H9 (cell line): ENCODE data around the gene VLDLR. TPM values are rescaled to one million over a fixed set of nuclear protein-coding genes. Genes with fewer than 3 reads are reported as not detected.

Source experiments
- DNase-seq: peaks from one replicate; pipeline ENCODE4 v3.0.0-alpha.2; 2017
- H2AFZ ChIP-seq: one replicate; pipeline ENCODE4 v1.6.1; 2013; ENCODE audit warnings: mild to moderate bottlenecking, low read length, control low read depth, moderate library complexity
- H2AK5ac ChIP-seq: 2 replicates; pipeline ENCODE4 v1.6.1; 2013; ENCODE audit warnings: low read length, control low read depth, mixed read lengths; ENCODE audit not compliant: insufficient read length
- H2BK120ac ChIP-seq: one replicate; pipeline ENCODE4 v1.6.1; 2013; ENCODE audit warnings: low read depth, mild to moderate bottlenecking, low read length, control low read depth, inconsistent platforms; ENCODE audit not compliant: poor library complexity, severe bottlenecking
- H2BK12ac ChIP-seq: 2 replicates; pipeline ENCODE4 v1.6.1; 2013; ENCODE audit warnings: low read length, control low read depth, mixed read lengths, low read depth; ENCODE audit not compliant: insufficient read length
- H2BK15ac ChIP-seq: 2 replicates; pipeline ENCODE4 v1.6.1; 2013; ENCODE audit warnings: low read depth, low read length, control low read depth
- H2BK20ac ChIP-seq: one replicate; pipeline ENCODE4 v1.6.1; 2013; ENCODE audit warnings: low read depth, mild to moderate bottlenecking, low read length, control low read depth, inconsistent platforms; ENCODE audit not compliant: poor library complexity, severe bottlenecking
- H2BK5ac ChIP-seq: 2 replicates; pipeline ENCODE4 v1.6.1; 2013; ENCODE audit warnings: low read length, control low read depth, mixed read lengths; ENCODE audit not compliant: insufficient read length
- H3K14ac ChIP-seq: 2 replicates; pipeline ENCODE4 v1.6.1; 2013; ENCODE audit warnings: low read length, control low read depth; ENCODE audit not compliant: insufficient read depth
- H3K18ac ChIP-seq: 2 replicates; pipeline ENCODE4 v1.6.1; 2013; ENCODE audit warnings: low read depth, mild to moderate bottlenecking, mixed read lengths, low read length, control low read depth; ENCODE audit not compliant: insufficient read length
- H3K23ac ChIP-seq: 2 replicates; pipeline ENCODE4 v1.6.1; 2013; ENCODE audit warnings: low read length, control low read depth, mixed read lengths, low read depth; ENCODE audit not compliant: insufficient read length
- H3K23me2 ChIP-seq: 2 replicates; pipeline ENCODE4 v1.6.1; 2013; ENCODE audit warnings: low read depth, mild to moderate bottlenecking, mixed read lengths, low read length, control low read depth; ENCODE audit not compliant: insufficient read length, poor library complexity, severe bottlenecking
- H3K27ac ChIP-seq: 2 replicates; pipeline ENCODE4 v1.5.1; 2013; ENCODE audit warnings: low read length, control low read depth, mixed read lengths, low read depth; ENCODE audit not compliant: insufficient read length
- H3K27me3 ChIP-seq: 2 replicates; pipeline ENCODE4 v1.6.1; 2013; ENCODE audit warnings: low read length, control low read depth, inconsistent platforms; ENCODE audit not compliant: insufficient read depth
- H3K4ac ChIP-seq: 2 replicates; pipeline ENCODE4 v1.6.1; 2013; ENCODE audit warnings: low read depth, mild to moderate bottlenecking, control low read depth, inconsistent platforms, low read length, moderate library complexity
- H3K4me1 ChIP-seq: 2 replicates; pipeline ENCODE4 v1.6.1; 2013; ENCODE audit warnings: low read length, control low read depth, inconsistent platforms; ENCODE audit not compliant: insufficient read depth
- H3K4me2 ChIP-seq: 2 replicates; pipeline ENCODE4 v1.6.1; 2013; ENCODE audit warnings: low read length, control low read depth, mixed read lengths; ENCODE audit not compliant: insufficient read length, insufficient read depth
- H3K56ac ChIP-seq: 2 replicates; pipeline ENCODE4 v1.6.1; 2013; ENCODE audit warnings: low read depth, mild to moderate bottlenecking, mixed read lengths, low read length, control low read depth; ENCODE audit not compliant: insufficient read length
- H3K79me1 ChIP-seq: 2 replicates; pipeline ENCODE4 v1.6.1; 2013; ENCODE audit warnings: low read depth, mild to moderate bottlenecking, moderate library complexity, low read length, control low read depth, inconsistent platforms; ENCODE audit not compliant: insufficient read depth, poor library complexity, severe bottlenecking
- H3K79me2 ChIP-seq: 2 replicates; pipeline ENCODE4 v1.6.1; 2013; ENCODE audit warnings: low read length, control low read depth, inconsistent platforms; ENCODE audit not compliant: insufficient read depth
- H3K9ac ChIP-seq: 2 replicates; pipeline ENCODE4 v1.6.1; 2013; ENCODE audit warnings: low read length, control low read depth, mixed read lengths; ENCODE audit not compliant: insufficient read length; ENCODE audit errors: extremely low read depth
- H3K9me3 ChIP-seq: one replicate; pipeline ENCODE4 v1.6.1; 2013; ENCODE audit warnings: low read depth, low read length, inconsistent platforms; ENCODE audit not compliant: control insufficient read depth
- H3T11ph ChIP-seq: one replicate; pipeline ENCODE4 v1.6.1; 2013; ENCODE audit warnings: mild to moderate bottlenecking, low read length, control low read depth, inconsistent platforms
- H4K20me1 ChIP-seq: one replicate; pipeline ENCODE4 v1.6.1; 2013; ENCODE audit not compliant: control insufficient read depth, insufficient read length, insufficient read depth
- H4K5ac ChIP-seq: 2 replicates; pipeline ENCODE4 v1.6.1; 2013; ENCODE audit warnings: low read depth, mild to moderate bottlenecking, mixed read lengths, low read length, control low read depth; ENCODE audit not compliant: insufficient read length
- H4K8ac ChIP-seq: replicated peaks from 2 replicates; pipeline ENCODE4 v1.6.1; 2013; ENCODE audit warnings: low read length, control low read depth, mixed read lengths, low read depth; ENCODE audit not compliant: insufficient read length
- H4K91ac ChIP-seq: 2 replicates; pipeline ENCODE4 v1.6.1; 2013; ENCODE audit warnings: low read depth, mild to moderate bottlenecking, moderate library complexity, mixed read lengths, low read length, control low read depth; ENCODE audit not compliant: insufficient read length
- H3K27ac Mint-ChIP-seq, 3 experiments: 2 replicates in 2 of 3; 3 replicates in 1 of 3; pipeline ENCODE4 v1.8.0; 2020 to 2021; ENCODE audit warnings: mixed read lengths in 3 of 3, mild to moderate bottlenecking in 1 of 3, moderate library complexity in 1 of 3
- H3K27me3 Mint-ChIP-seq: 2 replicates; pipeline ENCODE4 v1.8.0; 2021; ENCODE audit warnings: low read depth, mild to moderate bottlenecking, moderate library complexity, mixed read lengths
- H3K36me3 Mint-ChIP-seq, 3 experiments: 2 replicates in 2 of 3; 3 replicates in 1 of 3; pipeline ENCODE4 v1.8.0; 2020 to 2021; ENCODE audit warnings: low read depth in 3 of 3, mixed read lengths in 3 of 3; ENCODE audit not compliant: insufficient read depth in 1 of 3
- H3K4me1 Mint-ChIP-seq, 2 experiments: 2 replicates each; pipeline ENCODE4 v1.8.0; 2020; ENCODE audit warnings: mixed read lengths in 2 of 2
- H3K4me3 Mint-ChIP-seq, 2 experiments: 2 replicates in 1 of 2; 3 replicates in 1 of 2; pipeline ENCODE4 v1.8.0; 2020 to 2021; ENCODE audit warnings: mild to moderate bottlenecking in 2 of 2, mixed read lengths in 2 of 2, moderate library complexity in 1 of 2
- H3K9me3 Mint-ChIP-seq, 2 experiments: 2 replicates in 1 of 2; 3 replicates in 1 of 2; pipeline ENCODE4 v1.8.0; 2020; ENCODE audit warnings: mild to moderate bottlenecking in 2 of 2, mixed read lengths in 2 of 2, moderate library complexity in 1 of 2
- CTCF ChIP-seq: fragments of 200-600 bp; sonication (generic); conservative IDR thresholded peaks from 3 replicates; pipeline ENCODE4 v1.8.0; 2021; ENCODE audit warnings: antibody characterized with exemption, mild to moderate bottlenecking
- WGBS: extraction: QIAGEN DNeasy Blood & Tissue Kit; methylation state at CpG from one replicate; pipeline ENCODE4 v1.1.7; 2013; ENCODE audit warnings: missing lambda C conversion rate, low lambda C conversion rate, mixed read lengths; ENCODE audit not compliant: insufficient read length; ENCODE audit errors: extremely low coverage; 5-methylcytosine and 5-hydroxymethylcytosine counted together
- total RNA-seq: library from RNA; stranded (reverse); gene quantifications from 2 replicates; pipeline ENCODE4 v1.2.1, GENCODE V29; 2021

VLDLR gene
- total RNA-seq, 1 experiment from 2014 or later = 19.1 TPM

DNA sequence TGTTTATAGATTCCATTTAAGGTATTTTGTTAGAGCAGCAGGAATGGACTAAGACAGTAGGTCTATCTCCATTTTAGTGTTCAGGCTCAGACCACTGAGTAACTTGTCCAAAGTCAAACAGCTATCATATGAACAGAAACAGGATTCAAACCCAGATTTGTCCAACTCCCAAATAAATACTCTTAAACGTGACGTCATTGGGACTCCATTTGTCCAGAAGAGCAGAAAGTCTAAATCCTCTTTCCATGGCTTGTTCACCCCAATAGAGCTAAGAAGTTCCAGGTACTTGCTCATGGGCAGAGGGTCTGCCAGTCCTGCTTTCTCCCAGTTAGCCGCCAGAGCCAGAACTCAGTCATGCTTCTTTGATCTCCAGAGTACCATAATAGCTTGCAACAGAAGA lies 16.3 kb upstream of the VLDLR start:
- DNase-seq = no peak
- Histone ChIP-seq H2BK120ac (no peak overlapping the region), H2BK12ac (no peak overlapping the region), H4K8ac (no peak overlapping the region), H3K4ac (no peak overlapping the region), H3K23ac (no peak overlapping the region), H2AK5ac (no peak overlapping the region), H2AFZ (no peak overlapping the region), H2BK20ac (no peak overlapping the region), H3K4me2 (no peak overlapping the region), H3K18ac (no peak overlapping the region), H3K79me1 (no peaks in the 10 kb centered on the region), H3K23me2 (no peaks in the 10 kb centered on the region), H3K27ac (no peak overlapping the region), H3T11ph (no peak overlapping the region), H4K5ac (no peak overlapping the region), H2BK5ac (no peak overlapping the region), H3K79me2 (no peaks in the 10 kb centered on the region), H3K4me1 (no peaks in the 10 kb centered on the region; the same call in 1 of the 2 replicates), H2BK15ac (no peak overlapping the region), H3K56ac (no peak overlapping the region), H3K27me3 (no peaks in the 10 kb centered on the region), H3K14ac (no peak overlapping the region), H4K91ac (no peak overlapping the region), H4K20me1 (no peaks in the 10 kb centered on the region), H3K9me3 (no peaks in the 10 kb centered on the region), H3K9ac (no peak overlapping the region)
- Mint-ChIP-seq H3K36me3 (peaks cover 0 to 5% (median 2%) of the 10 kb centered on the region in 3 experiments; a peak in 1 of 7 replicates), H3K4me1 (peaks cover 4 to 7% of the 10 kb centered on the region in 2 experiments; a peak in 2 of 4 replicates), H3K27ac (no peak overlapping the region), H3K4me3 (no peak overlapping the region), H3K27me3 (no peaks in the 10 kb centered on the region), H3K9me3 (no peaks in the 10 kb centered on the region)
- TF ChIP-seq CTCF = no peak
- no CpG with 5 or more reads among the region's 3 CpGs for WGBS
